Cerebellar cortex (tissue), 1 donor: ENCODE results near the gene SPECC1.
"Not testable (repeated sequence)": the region's sequence is repeated elsewhere in the genome, so short reads cannot be mapped to it uniquely, and the experiment has no call there.

ENCODE experiments used
- DNase-seq: peaks from one replicate; pipeline ENCODE4 v3.0.0-alpha.2; 2015; ENCODE audit warnings: low spot score

SPECC1 gene

DNA sequence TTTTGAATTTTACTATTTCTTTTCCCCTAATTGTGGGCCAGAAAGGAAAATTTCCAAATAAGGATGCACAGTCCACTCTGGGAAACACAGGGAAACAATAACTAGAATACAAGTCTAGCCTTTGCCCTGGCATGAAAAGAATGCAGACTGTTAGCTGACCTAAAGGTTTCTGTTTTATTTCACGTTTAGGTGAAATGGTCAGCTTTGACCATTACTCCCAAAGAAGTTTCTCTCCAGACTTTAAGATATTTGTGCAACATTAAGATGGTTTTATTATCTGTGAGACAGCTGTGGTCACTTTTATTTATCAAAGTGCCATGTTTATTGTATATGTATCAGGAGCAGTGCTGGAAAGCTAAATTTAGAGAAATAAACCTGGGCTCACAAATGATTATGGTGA is 163.9 kb downstream of the SPECC1 start:
- DNase-seq: no peak

DNA sequence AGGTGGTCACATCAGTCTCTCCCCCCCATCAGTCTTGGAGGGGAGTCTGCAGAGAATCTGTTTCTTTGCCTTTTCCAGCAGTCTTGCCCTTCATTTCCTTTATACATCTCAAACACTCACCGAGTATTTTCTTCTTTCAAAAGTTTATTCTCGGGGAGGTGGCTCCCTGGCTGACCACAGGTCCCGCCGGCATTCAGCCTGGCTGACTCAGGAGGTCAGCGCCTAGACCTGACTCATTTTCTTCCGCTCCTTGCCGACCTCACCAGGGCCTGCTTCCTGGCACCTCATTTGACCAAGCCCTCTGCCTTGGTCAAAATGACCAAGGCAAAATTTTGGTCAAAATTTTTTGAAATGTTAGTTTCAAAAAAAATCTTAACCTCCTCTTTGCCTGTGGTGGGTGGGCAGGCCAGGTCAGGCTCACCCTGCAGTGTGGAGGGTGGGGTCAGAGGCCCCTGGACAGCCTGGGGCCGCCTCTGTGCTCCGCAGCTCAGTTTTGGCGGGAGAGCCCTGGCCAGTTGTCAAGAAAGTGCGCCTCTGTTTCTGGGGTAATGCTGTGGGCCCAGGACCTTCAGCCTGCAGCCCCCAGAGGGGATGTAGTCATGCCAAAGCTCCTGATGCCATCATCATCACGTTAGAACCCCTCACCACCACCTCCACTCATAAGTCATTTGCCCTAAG is 165.6 kb downstream of the SPECC1 start:
- DNase-seq: no peak

DNA sequence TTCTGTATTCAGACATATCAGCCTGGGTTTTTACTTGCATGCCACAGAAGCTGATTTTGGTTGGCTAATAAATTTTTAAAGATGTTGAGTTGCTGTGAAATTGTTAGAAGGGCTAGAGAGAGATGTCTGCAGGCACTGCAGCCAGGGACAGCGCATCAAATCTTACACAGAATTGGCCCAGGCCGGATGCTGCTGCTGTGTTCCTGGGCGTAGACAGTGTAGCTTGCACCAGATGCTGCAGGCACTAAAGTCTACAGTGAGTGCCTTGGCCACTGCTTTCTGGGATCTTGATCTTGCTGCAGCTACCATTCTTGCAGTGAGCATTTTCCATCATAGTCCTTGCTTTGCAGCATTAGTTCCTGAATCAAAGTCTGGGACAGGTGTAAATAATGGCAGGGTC is 169.9 kb downstream of the SPECC1 start:
- DNase-seq: no peak

DNA sequence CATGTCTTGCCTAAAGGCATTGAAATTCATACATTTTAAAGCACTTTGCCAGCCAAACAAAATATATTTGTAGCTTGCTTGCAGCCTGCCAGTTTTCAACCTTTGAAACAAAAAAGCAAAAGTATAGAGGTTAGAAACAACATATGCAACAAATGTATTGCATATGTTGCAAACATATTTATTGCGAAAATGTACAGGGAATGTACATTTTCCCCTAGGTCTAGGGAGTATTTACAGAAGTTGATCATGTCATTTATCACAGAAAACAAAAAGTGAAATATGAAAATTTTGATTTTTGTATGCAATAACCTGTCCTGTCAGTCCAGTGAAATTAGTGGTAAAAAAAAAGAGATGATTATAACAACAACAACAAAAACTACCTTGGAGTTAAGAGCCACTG is 171.5 kb downstream of the SPECC1 start:
- DNase-seq: no peak

DNA sequence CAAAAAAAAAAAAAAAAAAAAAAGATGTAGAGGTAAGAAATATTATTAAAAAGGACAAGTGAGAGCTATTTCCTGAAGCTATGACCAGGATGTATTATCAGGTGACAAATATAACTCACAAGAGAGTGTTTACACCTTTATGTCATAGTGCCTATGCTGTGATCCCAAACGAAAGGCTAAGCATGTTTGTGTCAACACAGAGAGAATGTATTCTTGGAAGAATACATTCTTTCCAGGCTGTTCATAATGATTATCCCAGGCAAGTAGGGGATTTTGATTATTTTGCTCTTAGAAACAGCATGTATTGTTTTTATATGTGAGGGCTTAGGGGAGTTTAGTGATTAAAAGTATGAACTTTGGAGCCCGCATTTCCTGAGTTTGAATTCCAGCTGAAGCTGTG is 175.0 kb downstream of the SPECC1 start:
- no peak for DNase-seq

DNA sequence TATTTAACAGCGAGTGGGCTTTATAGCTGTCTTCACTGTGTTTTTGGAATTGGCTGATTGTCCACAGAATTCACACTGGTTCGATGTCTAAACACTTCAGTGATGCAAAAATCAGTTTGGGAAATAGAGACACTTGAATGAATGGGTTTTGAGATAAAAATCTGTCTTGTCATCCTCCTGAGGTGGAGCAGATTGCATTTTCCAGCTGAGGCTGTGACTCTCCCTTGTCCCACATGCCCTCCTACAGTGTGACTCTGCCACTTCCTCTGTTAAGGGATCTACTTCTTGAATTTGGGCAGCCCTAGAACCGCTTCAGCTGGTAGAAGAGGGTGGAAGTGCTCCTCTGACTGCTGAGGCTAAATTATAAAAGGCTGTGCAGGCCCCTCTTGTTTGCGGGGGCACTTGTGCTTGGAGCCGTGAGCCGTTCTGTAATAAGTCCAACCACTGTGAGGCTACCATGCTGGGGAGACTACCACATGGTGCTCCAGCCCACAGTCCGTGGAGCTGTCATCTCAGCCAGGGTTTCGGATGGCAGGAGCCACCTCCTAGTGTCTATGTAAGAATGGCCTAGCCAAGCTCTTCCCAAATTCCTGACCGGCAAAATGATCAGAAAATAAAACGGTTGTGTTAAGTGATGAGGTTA is 175.9 kb downstream of the SPECC1 start:
- DNase-seq: no peak

DNA sequence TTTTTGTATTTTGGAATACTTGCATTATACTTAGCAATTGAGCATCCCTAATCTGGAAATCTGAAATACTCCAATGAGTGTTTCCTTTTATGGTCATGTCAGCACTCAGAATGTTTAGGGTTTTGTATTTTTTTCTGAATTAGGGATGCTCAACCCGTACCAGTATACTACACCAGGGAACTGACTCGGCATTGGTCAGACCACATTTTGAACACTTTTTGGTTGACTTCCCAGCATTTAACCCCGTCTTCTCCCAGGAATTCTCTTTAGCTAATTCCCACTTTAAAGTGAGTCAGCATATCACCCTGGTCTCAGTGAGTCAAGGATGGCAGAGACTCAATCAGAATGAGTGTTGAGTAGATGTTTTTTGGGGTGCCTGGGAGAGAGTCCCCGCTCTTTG is 177.9 kb downstream of the SPECC1 start:
- no peak for DNase-seq

DNA sequence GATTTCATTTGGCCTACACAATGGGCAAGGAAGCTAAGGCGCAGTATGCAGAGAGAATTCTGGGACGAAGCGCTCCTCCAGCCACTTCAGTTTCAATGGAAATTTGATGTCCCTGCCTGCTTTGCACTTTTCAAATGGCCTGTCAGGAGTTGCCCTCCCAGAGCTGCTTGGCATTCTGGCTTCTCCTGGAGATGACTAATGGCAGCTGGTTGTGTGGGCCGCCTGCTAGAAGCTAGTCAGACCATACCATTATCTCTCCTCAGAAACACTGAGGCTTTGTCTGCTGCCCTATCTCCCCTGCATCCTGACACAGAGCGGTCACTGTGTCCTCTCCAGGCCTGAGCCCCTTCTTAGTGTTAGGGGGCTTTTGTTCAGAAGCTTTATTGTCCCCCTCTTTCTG is 180.1 kb downstream of the SPECC1 start:
- peak; percentile 47 for DNase-seq

DNA sequence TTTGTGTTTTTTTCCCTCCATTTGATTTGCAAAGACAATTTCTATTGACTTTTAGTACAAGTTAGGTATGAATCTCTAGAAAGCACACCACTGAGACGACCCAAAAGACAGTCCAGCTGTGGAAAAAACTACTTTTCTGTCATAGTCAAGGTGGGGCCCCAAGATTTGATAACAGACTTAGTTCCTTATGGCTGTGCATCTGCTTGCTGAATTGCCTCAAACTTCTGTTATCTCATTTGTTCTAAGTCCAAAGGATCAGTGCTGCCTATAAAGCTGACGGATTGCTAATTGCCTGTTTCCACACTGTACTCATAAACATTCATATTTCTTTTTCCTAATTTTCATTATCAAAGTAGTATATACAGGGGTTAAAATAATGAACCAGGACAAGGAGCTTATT is 180.8 kb downstream of the SPECC1 start:
- no peak for DNase-seq

DNA sequence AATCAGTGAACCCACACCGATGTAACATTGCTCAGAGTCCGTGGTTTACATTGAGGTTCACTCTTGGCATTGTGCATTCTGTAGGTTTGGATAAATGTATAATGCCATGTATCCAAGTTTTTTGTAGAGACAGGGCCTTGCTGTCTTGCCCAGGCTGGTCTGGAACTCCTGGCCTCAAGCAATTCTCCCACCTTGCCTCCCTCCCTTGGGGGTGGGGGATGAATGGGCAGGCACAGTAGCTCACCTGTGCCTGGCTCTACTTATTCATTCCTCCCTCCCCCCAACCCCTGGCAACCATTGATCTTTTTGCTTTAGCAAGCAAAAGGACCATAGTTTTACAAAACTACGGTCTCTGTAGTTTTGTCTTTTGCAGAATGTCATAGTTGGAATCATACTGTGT is 181.4 kb downstream of the SPECC1 start:
- DNase-seq: no peak

DNA sequence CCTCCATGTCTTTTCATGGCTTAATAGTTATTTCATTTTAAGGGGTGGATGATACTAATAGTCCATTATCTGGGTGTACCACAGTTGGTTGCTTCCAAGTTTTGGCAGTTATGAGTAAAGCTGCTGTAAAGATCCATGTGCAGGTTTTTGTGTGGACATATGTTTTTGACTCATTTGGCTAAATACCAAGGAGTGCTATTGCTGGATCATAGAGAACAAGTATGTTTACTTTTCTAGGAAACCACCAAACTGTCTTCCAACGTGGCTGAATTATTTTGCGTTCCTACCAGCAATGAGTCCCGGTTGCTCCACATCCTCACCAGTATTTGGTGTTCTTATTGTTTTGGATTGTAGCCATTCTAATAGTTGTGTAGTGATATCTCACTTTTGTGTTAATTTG is 181.9 kb downstream of the SPECC1 start:
- DNase-seq: peak; percentile 21

DNA sequence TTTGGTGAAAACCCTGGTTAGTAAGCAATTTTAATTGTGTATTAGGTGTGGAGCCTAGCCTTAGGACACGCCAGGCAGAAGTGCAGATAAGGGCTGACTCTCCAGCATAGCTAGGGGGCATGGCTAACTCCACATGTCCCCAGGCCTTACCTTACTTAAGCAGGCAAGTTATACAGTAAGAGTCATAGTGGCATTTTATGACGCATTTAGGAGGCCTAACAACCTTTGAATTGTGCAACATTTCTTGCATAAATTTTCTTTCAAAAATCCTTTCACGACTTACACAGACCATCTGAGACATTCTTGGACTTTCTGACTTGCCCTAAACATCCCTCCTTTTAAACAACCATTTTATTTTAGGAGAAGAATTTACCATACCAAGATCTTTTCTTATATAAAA is 187.1 kb downstream of the SPECC1 start:
- DNase-seq: not testable (repeated sequence)

DNA sequence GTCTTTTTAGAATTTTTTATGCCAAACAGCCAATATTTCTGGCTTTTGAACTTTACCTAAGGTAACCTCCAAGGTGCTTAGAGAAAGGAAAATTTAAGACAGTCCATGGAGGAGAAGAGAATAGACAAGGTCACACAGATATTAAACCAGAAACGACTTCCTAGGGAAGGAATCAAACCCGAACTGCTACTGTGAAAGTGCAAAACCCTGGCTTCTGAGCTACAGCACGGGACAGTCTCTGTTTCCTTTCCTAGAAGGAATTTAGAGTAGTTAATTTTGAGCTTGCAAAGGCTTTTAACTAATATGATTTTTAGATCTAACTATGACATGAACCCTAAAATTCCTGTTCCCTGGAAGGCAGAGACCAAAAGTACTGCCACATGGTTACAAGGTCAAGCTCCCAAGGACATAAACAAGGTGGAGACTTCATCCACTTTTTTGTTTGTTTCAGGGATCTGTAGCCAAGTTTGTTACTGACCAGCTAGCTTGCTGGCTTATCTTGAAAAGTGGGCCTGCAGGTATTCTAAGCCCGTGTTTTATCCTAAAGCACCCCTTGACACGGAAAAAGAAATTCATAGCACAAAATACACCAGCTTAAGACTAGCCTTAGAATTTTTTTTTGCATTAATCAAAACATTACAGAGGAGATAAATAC is 188.2 kb downstream of the SPECC1 start:
- no peak for DNase-seq

DNA sequence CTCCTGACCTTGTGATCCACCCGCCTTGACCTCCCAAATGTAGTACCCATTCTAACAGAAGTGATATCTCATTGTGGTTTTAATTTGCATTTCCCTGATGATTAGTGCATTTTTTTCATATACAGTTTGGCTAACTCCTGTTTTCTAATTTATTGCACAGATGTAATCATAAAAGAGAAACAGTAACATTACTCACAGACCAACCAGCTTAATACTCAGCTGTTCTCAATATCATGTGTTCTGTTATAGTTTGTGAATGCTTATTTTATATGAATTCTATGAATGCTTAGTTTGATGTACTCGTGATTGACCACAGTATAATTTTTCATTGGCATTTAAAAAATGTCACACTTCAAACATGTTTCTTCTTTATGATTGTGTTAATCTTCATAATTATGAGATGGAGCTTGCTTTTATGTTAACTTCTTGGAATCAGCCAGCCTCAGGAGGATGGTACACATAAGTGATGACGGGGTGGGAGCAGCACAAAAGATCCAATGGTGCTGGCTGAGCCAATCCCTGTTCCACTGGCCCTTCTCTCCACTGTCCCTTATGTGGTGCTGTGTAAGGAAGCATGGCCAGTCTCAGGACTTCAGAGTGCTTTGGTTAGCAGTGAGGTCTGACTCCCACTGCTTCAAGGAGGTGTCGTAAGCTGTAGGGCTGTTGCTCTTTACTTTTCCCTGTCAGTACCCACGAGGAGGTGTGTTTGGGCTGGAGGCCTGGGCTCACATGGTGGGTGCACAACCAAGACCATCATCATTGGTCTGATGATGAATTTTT is 191.0 kb downstream of the SPECC1 start:
- DNase-seq: no peak

DNA sequence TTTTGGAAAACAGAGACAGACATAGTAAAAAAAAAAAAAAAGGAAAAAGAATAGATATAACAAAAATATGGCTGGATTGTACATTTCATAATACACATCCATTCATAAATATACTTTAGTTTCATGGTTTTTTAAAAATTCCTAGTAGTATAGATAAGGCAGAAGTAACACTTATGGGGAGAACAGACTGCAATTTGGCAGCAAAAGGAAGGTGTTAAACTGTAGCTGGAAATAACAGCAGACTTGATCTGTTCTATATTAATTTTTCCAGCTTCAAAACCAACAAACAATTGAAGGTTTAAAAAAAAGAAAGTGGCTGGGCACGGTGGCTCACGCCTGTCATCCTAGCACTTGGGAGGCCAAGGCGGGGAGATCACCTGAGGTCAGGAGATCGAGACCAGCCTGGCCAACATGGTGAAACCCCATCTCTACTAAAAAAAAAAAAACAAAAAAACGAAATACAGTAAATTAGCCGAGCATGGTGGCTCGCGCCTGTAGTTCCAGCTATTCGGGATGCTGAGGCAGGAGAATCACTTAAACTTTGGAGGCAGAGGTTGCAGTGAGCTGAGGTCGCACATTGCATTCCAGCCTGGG is 191.8 kb downstream of the SPECC1 start:
- no peak for DNase-seq

DNA sequence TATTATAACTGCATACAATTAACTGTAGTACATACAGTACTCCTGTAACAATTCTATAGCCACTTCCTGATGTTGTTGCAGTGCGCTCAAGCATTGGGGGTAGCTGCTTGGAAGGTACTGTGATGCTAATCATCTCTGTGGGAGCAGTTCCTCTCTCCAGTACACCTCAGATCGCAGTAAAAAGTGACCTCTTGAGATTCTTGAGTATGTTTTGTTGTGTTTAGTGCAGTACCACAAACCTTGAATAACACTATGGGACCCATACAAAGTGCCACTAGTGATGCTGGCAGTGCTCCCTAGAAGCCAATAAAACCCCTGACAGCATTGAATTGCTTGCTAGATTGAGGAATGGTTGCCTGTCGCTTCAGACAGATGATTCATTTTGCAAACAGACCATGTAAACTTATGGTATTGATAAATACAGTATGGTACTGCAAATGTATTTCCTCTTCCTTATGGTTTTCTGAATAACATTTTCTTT is 193.0 kb downstream of the SPECC1 start:
- no peak for DNase-seq

DNA sequence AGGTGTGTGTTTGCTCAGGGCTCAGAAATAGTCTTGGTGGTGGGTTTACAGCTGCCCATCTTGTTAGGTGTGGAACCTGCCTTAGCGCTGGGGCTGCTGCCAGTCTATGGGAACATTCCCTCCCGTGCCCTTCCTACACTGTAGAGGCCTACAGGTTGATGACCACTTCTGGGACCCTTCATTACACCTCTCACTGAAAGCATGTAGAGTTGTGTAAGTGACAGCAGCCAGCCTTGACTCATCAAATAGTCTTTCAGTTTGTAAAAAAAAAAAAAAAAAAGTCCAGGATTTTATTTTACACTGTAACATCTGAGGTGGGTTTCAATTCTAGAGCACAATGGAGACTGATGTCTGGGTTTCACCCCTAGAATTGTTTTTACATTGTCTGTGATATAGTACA is 193.9 kb downstream of the SPECC1 start:
- no peak for DNase-seq

DNA sequence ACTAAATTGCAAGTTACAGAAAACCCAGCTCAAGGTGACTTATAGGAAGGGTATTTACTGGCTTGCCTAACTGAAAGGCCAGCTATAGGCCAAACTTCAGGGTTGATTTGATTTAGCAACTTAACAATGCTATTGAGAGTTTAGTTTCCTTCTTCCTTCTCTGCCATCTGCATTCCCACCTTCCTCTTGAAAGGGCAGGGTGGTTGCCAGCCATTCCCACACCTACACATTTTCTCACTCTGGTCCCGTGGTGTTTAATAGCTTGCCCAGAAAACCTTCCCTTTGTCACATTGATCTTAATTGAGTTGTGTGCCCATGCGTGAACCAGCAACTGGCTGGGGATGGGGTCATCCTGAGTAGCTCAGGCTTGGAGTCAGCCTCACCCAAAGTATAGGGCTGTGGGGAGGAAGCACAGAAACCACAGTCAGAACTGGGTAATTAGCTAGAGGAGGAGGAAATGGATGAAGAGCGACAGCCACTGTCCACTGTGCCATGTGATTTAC is 194.7 kb downstream of the SPECC1 start:
- no peak for DNase-seq

DNA sequence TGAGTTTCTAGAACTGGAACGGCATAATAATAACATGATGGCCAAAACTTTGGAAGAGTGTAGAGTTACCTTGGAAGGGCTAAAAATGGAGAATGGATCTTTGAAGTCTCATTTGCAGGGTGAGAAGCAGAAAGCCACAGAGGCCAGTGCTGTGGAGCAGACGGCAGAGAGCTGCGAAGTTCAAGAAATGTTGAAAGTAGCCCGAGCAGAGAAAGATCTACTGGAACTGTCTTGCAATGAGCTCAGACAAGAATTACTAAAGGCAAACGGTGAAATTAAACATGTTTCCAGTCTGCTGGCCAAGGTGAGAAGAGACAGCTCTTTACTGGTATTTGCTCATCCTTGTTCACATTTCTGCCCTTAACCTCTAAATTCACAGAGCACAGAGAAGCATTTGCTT is 196.4 kb downstream of the SPECC1 start:
- DNase-seq: no peak

DNA sequence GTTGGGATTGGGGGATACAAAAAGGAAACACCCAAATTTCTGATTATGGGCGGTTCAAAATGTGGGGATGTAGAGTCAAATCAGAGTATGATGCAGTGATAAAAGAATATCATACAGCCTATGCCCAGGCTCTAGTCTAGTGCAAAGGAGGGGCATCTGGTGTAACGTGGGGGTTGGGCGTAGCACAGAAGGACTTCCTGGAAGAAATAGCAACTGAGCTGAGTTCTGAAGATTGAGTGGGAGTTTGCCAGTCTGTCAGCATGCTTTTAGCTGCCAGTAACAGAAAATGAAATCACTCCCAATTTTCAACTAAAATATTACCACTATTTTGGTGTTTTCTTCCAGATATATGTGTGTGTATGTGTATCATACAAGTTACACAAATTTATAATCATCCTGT is 196.9 kb downstream of the SPECC1 start:
- DNase-seq: no peak

DNA sequence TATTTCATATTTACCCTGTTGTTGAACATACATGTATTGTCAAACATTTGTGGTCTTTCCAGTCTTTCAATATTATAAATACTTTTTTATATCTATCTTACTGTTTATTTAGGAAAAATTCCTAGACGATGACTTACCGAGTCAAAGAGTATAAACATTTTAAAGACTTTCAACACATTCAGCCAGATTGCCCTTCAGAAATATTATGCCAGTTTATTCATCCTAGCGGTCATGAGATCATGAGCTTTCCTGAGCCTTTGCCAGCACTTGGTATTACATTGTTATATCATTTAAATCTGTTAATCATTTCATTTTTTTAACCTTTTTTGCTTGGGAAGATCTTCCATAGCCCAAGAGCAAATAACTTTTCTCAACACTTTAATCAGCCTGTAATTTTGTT is 197.4 kb downstream of the SPECC1 start:
- no peak for DNase-seq
